Effector CD8-positive, alpha-beta T cell (primary cell): ENCODE results near the gene GNAI3.

Experiments
- DNase-seq: peaks from one replicate; lab custom pipeline; 2025; lab: John Stamatoyannopoulos, UW

The GNAI3 gene

GRCh38 chr1:109598156-109598555 is 49.7 kb downstream of the GNAI3 start:
- no peak for DNase-seq

DNA sequence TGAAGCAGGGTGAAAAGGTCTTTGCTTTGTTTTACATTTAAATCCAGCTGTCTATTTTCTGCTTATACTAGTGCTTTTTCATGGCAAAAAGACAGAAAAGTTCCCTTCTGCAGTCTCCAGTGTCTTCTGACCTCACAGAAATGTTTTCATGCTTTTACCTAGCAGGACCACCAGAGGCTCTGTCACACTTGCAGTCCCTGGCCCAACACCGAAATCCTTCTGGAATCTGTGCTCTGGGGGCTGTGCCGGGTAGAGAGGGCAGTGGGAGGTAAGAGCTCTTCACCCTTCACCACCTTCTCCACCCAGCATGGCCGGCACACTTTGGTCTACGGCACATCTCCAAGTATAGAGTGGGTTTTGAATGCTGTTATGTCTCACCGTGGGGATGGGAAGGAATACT is 50.2 kb downstream of the GNAI3 start:
- DNase-seq = no peak

DNA sequence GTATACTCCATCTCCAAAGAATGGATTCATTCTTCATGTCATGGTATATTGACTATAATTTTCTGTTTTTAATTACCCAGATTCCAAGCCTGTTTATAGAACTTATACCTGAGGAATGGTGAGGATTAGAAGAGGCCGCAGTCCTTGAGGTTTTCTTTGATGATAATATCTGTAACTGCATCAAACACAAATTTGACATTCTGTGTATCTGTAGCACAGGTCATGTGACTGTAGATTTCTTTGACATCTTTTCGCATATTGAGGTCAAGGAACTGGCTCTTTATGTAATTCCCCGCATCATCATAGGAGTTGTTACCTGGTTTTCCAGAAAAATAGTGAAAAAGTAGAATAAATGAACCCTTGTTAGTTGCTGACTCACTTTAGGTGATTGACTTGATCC is 54.8 kb downstream of the GNAI3 start:
- no peak for DNase-seq

DNA sequence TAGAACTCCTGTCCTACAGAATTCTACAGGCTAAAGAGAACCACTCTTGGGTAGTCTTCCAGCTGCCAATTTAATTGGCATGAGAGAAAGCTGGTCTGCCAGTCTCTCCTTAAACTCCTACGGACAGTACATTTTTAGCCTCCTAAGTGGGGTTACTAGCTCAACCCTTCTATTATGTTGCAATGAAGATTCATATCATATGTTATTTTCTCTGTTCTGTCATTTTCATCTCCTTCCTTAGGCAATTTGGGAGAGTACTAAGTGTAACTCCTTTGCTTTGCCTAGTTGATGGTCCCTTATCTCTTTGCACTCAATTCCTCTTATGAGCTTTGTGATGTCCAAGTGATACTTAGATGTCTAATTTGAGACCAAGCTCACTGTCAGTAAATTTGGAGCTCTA is 57.0 kb downstream of the GNAI3 start:
- no peak for DNase-seq

GRCh38 chr1:109609881-109610280 is 61.5 kb downstream of the GNAI3 start:
- DNase-seq = no peak

- no peak for DNase-seq
Measured at GRCh38 chr1:109610609-109611307, 62.3 kb downstream of the GNAI3 start.

DNA sequence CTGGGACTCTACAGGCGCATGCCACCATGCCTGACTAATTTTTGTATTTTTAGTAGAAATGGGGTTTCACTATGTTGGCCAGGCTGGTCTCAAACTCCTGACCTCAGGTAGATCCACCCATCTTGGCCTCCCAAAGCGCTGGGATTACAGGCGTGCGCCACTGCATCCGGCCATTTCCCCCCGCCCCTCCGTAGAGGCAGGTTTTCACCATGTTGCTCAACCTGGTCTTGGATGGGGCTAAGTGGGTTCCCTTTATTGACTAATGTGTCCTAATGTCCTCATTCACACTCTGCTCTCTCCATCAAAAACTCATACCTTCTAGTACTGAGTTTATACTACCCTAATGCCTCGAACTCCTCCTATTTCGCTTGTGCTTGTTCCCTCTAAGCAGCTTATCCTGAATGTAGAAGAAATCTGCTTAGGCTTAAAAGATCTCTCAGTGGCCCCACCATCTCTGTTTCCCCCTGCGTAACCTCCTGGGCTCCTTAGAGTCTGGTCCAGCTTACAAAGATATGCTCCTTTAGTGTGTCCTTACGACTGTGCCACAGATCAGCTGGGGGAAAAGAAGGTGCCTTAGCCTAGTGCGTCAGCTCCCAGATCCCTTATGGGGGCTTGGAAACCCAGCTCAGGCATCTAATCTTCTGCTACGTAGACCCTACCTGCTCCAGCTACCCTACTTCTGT is 63.0 kb downstream of the GNAI3 start:
- no peak for DNase-seq

DNA sequence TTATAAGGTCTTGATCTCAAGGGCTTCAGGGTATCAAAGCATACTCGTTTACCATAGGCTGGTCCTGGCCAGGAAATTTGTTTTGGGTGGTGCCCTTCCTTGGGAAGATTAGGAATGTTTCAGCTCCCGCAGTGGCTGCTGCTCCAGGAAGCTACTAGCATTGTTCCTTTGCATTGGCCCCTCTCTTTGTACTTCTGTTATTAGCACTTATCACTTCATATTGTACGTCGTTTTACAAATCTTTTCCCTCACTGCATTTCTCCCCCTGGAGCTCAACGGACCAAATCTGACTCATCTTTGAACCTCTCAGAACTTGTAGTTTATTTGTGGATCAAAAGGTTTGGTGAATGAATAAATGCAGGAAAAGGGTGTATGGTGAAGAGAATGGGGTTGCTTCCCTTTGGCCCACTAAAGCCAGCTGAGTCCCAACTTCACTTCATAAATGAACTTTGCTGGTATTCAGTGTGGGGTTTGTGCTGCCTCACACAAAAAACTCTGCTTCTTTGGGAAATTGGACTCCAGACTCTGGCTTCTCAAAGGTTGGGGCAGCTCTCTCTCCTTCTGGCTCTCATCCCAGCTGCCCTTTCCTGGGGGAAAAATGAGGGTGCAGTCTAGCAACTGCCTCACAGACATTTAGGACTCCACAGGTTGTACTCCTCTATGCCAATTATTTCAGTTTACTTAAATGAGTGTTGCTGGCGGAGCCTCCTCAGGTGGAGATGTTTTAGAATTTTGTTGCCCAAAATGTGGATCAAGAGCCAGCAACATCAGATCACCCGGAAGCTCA is 65.1 kb downstream of the GNAI3 start:
- no peak for DNase-seq

DNA sequence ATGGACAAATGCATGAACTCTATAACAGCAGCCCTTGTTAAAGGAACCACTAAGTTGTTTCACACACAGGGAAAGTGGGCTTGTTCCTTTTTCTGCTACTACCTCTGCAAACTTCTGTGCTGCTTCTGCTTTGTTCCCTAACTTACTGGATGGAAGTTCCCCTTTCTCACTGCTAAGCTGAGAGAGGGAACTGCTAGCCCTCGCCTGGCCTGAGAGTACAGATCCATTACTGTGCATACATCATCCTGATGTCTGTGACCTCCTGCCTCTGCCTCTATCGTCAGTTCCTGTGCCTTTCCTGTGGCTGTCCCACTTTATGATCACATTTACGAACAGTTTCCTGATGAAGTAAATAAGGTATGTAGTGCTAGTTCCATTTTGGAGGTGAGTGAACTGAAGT is 67.5 kb downstream of the GNAI3 start:
- no peak for DNase-seq

GRCh38 chr1:109616391-109616790 is 68.0 kb downstream of the GNAI3 start:
- DNase-seq = no peak

GRCh38 chr1:109617291-109617801 is 68.9 kb downstream of the GNAI3 start:
- no peak for DNase-seq

- no peak for DNase-seq
Measured at GRCh38 chr1:109618661-109619575, 70.5 kb downstream of the GNAI3 start.

- DNase-seq = peak; percentile 53
Measured at GRCh38 chr1:109619576-109620400, 71.4 kb downstream of the GNAI3 start, which contains the start of the genes AMPD2 and GNAT2. Gene AMPD2 (plus strand): TSS chr1:109619837. CDS start chr1:109621176, 1,339 bp downstream. Gene GNAT2 (minus strand): TSS chr1:109619616. CDS start chr1:109612870, 6,746 bp downstream.

GRCh38 chr1:109620401-109620791 is 72.0 kb downstream of the GNAI3 start:
- no peak for DNase-seq

DNA sequence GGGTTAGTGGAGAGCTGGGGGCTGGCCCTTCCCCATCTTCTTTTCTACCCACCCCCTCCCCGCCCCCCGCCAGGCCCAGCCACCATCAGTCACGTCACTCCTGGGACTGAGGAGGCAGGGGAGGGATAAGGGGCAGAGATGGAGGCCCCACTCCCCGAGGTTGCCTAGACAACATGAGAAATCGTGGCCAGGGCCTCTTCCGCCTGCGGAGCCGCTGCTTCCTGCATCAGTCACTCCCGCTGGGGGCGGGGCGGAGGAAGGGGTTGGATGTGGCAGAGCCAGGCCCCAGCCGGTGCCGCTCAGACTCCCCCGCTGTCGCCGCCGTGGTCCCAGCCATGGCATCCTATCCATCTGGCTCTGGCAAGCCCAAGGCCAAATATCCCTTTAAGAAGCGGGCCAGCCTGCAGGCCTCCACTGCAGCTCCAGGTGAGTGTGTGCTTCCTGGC is 72.4 kb downstream of the GNAI3 start:
- peak; percentile 93 for DNase-seq

GRCh38 chr1:109621379-109622136 is 73.1 kb downstream of the GNAI3 start:
- no peak for DNase-seq

GRCh38 chr1:109622137-109622892 is 73.9 kb downstream of the GNAI3 start:
- no peak for DNase-seq

- DNase-seq = no peak
Measured at GRCh38 chr1:109622895-109623294, 74.5 kb downstream of the GNAI3 start.
